Tibial nerve (tissue), 4 donors: Measurements from ENCODE around the gene RASAL2. TPM values are rescaled to one million over a fixed set of nuclear protein-coding genes. Genes with fewer than 3 reads are reported as not detected.
A peak's percentile ranks its signal among the peaks of the same experiment; 100 is the strongest.

ENCODE experiments used
- DNase-seq, 2 donors: peaks; one replicate each; pipeline ENCODE4 v3.0.0-alpha.2; 2019; ENCODE audit warnings: low spot score in 2 of 2
- H3K27ac ChIP-seq, 4 donors: fragments of 200-600 bp; sonication (generic) in 3 of 4; one replicate each; pipeline ENCODE4 v1.5.1; 2017 to 2019; ENCODE audit warnings: mild to moderate bottlenecking in 1 of 4
- H3K27me3 ChIP-seq, 2 donors: fragments of 200-600 bp; sonication (generic) in 1 of 2; one replicate each; pipeline versions ENCODE4 v1.5.1 to v1.6.0; 2017 to 2019
- H3K36me3 ChIP-seq, 3 donors: fragments of 200-600 bp; sonication (generic); one replicate each; pipeline ENCODE4 v1.5.1; 2018 to 2019
- H3K4me1 ChIP-seq, 4 donors: fragments of 200-600 bp; sonication (generic) in 3 of 4; one replicate each; pipeline ENCODE4 v1.5.1; 2017 to 2019
- H3K4me3 ChIP-seq, 4 donors: fragments of 200-600 bp; sonication (generic) in 3 of 4; one replicate each; pipeline ENCODE4 v1.5.1; 2017 to 2019; ENCODE audit warnings: mild to moderate bottlenecking in 1 of 4, moderate library complexity in 1 of 4
- H3K9me3 ChIP-seq, 4 donors: fragments of 200-600 bp; sonication (generic) in 3 of 4; one replicate each; pipeline ENCODE4 v1.5.1; 2017 to 2019
- CTCF ChIP-seq, 5 experiments: fragments of 200-600 bp in 3 of 5; fragments of 450-650 bp in 2 of 5; sonication (generic) in 3 of 5; IDR thresholded peaks; one replicate each; pipeline ENCODE4 v1.5.1; 2016 to 2019; ENCODE audit warnings: antibody characterized with exemption in 5 of 5, mild to moderate bottlenecking in 3 of 5, moderate library complexity in 2 of 5
- EP300 ChIP-seq, 2 donors: sonication (generic); formaldehyde crosslinking; IDR thresholded peaks; one replicate each; pipeline ENCODE4 v1.6.1; 2017; ENCODE audit warnings: antibody characterized with exemption in 2 of 2, mild to moderate bottlenecking in 1 of 2
- POLR2A ChIP-seq, 2 donors: fragments of 450-650 bp; IDR thresholded peaks; one replicate each; pipeline ENCODE4 v1.6.1; 2017; ENCODE audit warnings: antibody characterized with exemption in 2 of 2, mild to moderate bottlenecking in 2 of 2, moderate library complexity in 2 of 2
- WGBS, 2 donors: methylation state at CpG; one replicate each; pipeline ENCODE4 v1.1.5; 2018; 5-methylcytosine and 5-hydroxymethylcytosine counted together
- total RNA-seq, 4 donors: library from RNA; depleted of rRNA; stranded (reverse); fragments of >200 nt; gene quantifications; one replicate each; pipeline ENCODE4 v1.1.0, GENCODE V29; 2016

RASAL2 gene
- total RNA-seq, 4 donors from 2014 or later = 40.5 to 44.8 (median 43.0) TPM

- DNase-seq = no peak
- Histone ChIP-seq H3K27ac (no peak overlapping the region), H3K9me3 (no peaks in the 10 kb centered on the region)
Observed at GRCh38 chr1:178530037-178530402, 436.1 kb downstream of the RASAL2 start.

GRCh38 chr1:178530502-178530901 lies 436.6 kb downstream of the RASAL2 start:
- Histone ChIP-seq H3K27ac (no peak overlapping the region), H3K9me3 (no peaks in the 10 kb centered on the region), H3K4me3 (no peak overlapping the region), H3K27me3 (no peaks in the 10 kb centered on the region), H3K4me1 (peaks cover 0 to 7% (median 2%) of the 10 kb centered on the region in 4 donors), H3K36me3 (no peaks in the 10 kb centered on the region)
- WGBS, 2 donors = 91% methylated on average over 3 of the region's 3 CpGs
- no peak for DNase-seq
- TF ChIP-seq POLR2A (IDR thresholded peaks at IDR 0.05) (no peak), EP300 (IDR thresholded peaks at IDR 0.05) (no peak), CTCF (IDR thresholded peaks at IDR 0.05) (no peak)

More at GRCh38 chr1:178530037-178530402, 436.1 kb downstream of the RASAL2 start:
- no peak for TF ChIP-seq EP300 (IDR thresholded peaks at IDR 0.05)
- no peak for TF ChIP-seq POLR2A (IDR thresholded peaks at IDR 0.05)
- no peak for TF ChIP-seq CTCF (IDR thresholded peaks at IDR 0.05)
- no peaks in the 10 kb centered on the region for H3K36me3 ChIP-seq
- no peak overlapping the region for H3K4me3 ChIP-seq
- H3K4me1 ChIP-seq = peaks cover 0 to 7% (median 2%) of the 10 kb centered on the region in 4 donors
- no peaks in the 10 kb centered on the region for H3K27me3 ChIP-seq
- 88 to 100% methylated on average over 1 to 2 of the region's 2 CpGs for WGBS, 2 donors

GRCh38 chr1:178531887-178532286 lies 438.0 kb downstream of the RASAL2 start:
- Histone ChIP-seq H3K4me3 (no peak overlapping the region), H3K27me3 (no peaks in the 10 kb centered on the region), H3K4me1 (peaks cover 0 to 7% (median 2%) of the 10 kb centered on the region in 4 donors), H3K36me3 (no peaks in the 10 kb centered on the region), H3K27ac (no peak overlapping the region), H3K9me3 (no peaks in the 10 kb centered on the region)
- DNase-seq = no peak
- 61 to 89% methylated on average over 6 to 9 of the region's 10 CpGs for WGBS, 2 donors
- no peak for TF ChIP-seq POLR2A (IDR thresholded peaks at IDR 0.05)
- no peak for TF ChIP-seq CTCF (IDR thresholded peaks at IDR 0.05)
- TF ChIP-seq EP300 (IDR thresholded peaks at IDR 0.05) = no peak

GRCh38 chr1:178532392-178532791 lies 438.5 kb downstream of the RASAL2 start:
- Histone ChIP-seq H3K9me3 (no peaks in the 10 kb centered on the region), H3K36me3 (no peaks in the 10 kb centered on the region), H3K4me3 (no peak overlapping the region), H3K27me3 (no peaks in the 10 kb centered on the region), H3K4me1 (peaks cover 0 to 7% (median 2%) of the 10 kb centered on the region in 4 donors), H3K27ac (no peak overlapping the region)
- TF ChIP-seq EP300 (IDR thresholded peaks at IDR 0.05) (no peak), CTCF (IDR thresholded peaks at IDR 0.05) (peak; percentile 73 to 88 (median 83)), POLR2A (IDR thresholded peaks at IDR 0.05) (no peak)
- peak; percentile 78 to 84 for DNase-seq
- WGBS, 2 donors = 13 to 15% methylated on average over 13 of the region's 13 CpGs

- H3K27me3 ChIP-seq = no peaks in the 10 kb centered on the region
- H3K27ac ChIP-seq = no peak overlapping the region
- DNase-seq = no peak
- H3K36me3 ChIP-seq = no peaks in the 10 kb centered on the region
- H3K4me3 ChIP-seq = no peak overlapping the region
- 88% methylated on average over 9 of the region's 9 CpGs for WGBS, 2 donors
- no peaks in the 10 kb centered on the region for H3K9me3 ChIP-seq
- peaks cover 0 to 7% (median 2%) of the 10 kb centered on the region in 4 donors for H3K4me1 ChIP-seq
- TF ChIP-seq POLR2A (IDR thresholded peaks at IDR 0.05) (no peak), EP300 (IDR thresholded peaks at IDR 0.05) (no peak), CTCF (IDR thresholded peaks at IDR 0.05) (no peak)
Observed at GRCh38 chr1:178533121-178533946, 439.4 kb downstream of the RASAL2 start.
